ENCODE measurements around the gene BBS2. TPM values are rescaled to one million over a fixed set of nuclear protein-coding genes. Genes with fewer than 3 reads are reported as not detected.

BBS2 gene
- total and polyA plus RNA-seq, 2 of the 4 experiments (the other 2 are of a cell fraction), result 18.6 to 32.3 TPM

- ATAC-seq (ENCODE audit: low read depth) (no peak), DNase-seq (no peak)
- in situ Hi-C loops (cut with MboI; ENCODE audit: low sequenced_read_pairs), result no loop called here
- Histone ChIP-seq H2AK5ac (ENCODE audit: low read depth, low read length) (no peak overlapping the region), H3K4me2 (ENCODE audit: low read depth, low read length) (no peak overlapping the region), H3K14ac (replicated peaks; ENCODE audit: low read depth, low read length) (no peak overlapping the region), H4K8ac (ENCODE audit: low read depth in 2 of 2, low read length in 2 of 2) (no peak overlapping the region), H3K9me1 (ENCODE audit: insufficient read depth, low read length) (no peaks in the 10 kb centered on the region), H3K27me3 (ENCODE audit: control insufficient read depth, insufficient read depth, low read length) (peaks cover 9% of the 10 kb centered on the region), H3K4me1 (ENCODE audit: control insufficient read depth, insufficient read depth, low read length) (no peaks in the 10 kb centered on the region), H3K36me3 (ENCODE audit: control insufficient read depth, insufficient read depth, low read length) (no peaks in the 10 kb centered on the region), H3K23ac (ENCODE audit: low read depth, low read length) (no peak overlapping the region), H3K9ac (ENCODE audit: low read depth, low read length) (no peak overlapping the region), H4K5ac (ENCODE audit: low read depth, low read length) (no peak overlapping the region), H3K18ac (ENCODE audit: low read depth, low read length) (no peak overlapping the region), H4K20me1 (ENCODE audit: insufficient read depth, low read length) (no peaks in the 10 kb centered on the region), H3K9me3 (ENCODE audit: control insufficient read depth, insufficient read depth, low read length) (no peaks in the 10 kb centered on the region), H2AFZ (replicated peaks; ENCODE audit: low read length, poor library complexity) (no peak overlapping the region), H2BK20ac (ENCODE audit: low read depth, low read length) (no peak overlapping the region), H3K79me1 (ENCODE audit: low read depth in 1 of 2, low read length in 2 of 2) (no peaks in the 10 kb centered on the region), H3K4me3 (ENCODE audit: insufficient read depth, low read depth, low read length) (no peak overlapping the region), H2BK5ac (ENCODE audit: low read depth, low read length, poor library complexity, severe bottlenecking) (no peak overlapping the region), H3K27ac (ENCODE audit: insufficient read depth, low read length) (no peak overlapping the region), H2AK9ac (replicated peaks; ENCODE audit: low read depth, low read length, poor library complexity) (peak overlapping the region; percentile 34), H3K4ac (ENCODE audit: low read depth, low read length) (no peak overlapping the region), H2BK15ac (ENCODE audit: low read depth, low read length) (no peak overlapping the region), H2BK120ac (ENCODE audit: low read depth, low read length) (no peak overlapping the region), H4K91ac (ENCODE audit: insufficient read depth, low read depth, low read length) (no peak overlapping the region), H3K56ac (ENCODE audit: extremely low read depth, insufficient read depth, low read length) (no peak overlapping the region)
- TF ChIP-seq CTCF (conservative IDR thresholded peaks at IDR 0.05; ENCODE audit: low read depth, low read length) (no peak), RFX5 (IDR thresholded peaks at IDR 0.05; ENCODE audit: low read depth, low read length) (no peak), POLR2A (IDR thresholded peaks at IDR 0.05; ENCODE audit: low read depth, low read length) (no peak), USF2 (IDR thresholded peaks at IDR 0.05; ENCODE audit: low read depth, low read length) (no peak), CHD1 (IDR thresholded peaks at IDR 0.05; ENCODE audit: low read depth, low read length) (no peak), FOS (IDR thresholded peaks at IDR 0.05; ENCODE audit: low read depth, low read length) (no peak), BHLHE40 (IDR thresholded peaks at IDR 0.05; ENCODE audit: low read depth, low read length) (no peak)
- intact Hi-C loops (cut with micrococcal nuclease), result no loop called here
- no CpG with 5 or more reads among the region's 1 CpG for WGBS, 2 experiments (ENCODE audit: extremely low coverage in 2 of 2, insufficient read length in 1 of 2)
- ChIA-PET CTCF (no interaction called here), POLR2A (ENCODE audit: unreplicated experiment) (no interaction called here)
- dilution Hi-C loops (cut with HindIII; ENCODE audit: low sequenced_read_pairs, unreplicated experiment), result no loop called here
- no TSS peak for BruUV-seq (replicated peaks)
These were observed 11.0 kb upstream of the BBS2 start for GRCh38 chr16:56530872-56531271.
